GM04503 (cell line): ENCODE data around the gene PGBD5.

Experiments
- DNase-seq: peaks from one replicate; pipeline ENCODE4 v3.0.0-alpha.2; 2012; ENCODE audit warnings: low read depth

The PGBD5 gene

GRCh38 chr1:230278871-230279582 lies 147.1 kb downstream of the PGBD5 start:
- DNase-seq: no peak

GRCh38 chr1:230278376-230278775 lies 147.8 kb downstream of the PGBD5 start:
- no peak for DNase-seq

GRCh38 chr1:230277201-230278025 lies 148.7 kb downstream of the PGBD5 start:
- DNase-seq: no peak

- DNase-seq: no peak
These were observed 149.7 kb downstream of the PGBD5 start for GRCh38 chr1:230276401-230276800.

GRCh38 chr1:230274254-230274653 lies 151.9 kb downstream of the PGBD5 start:
- no peak for DNase-seq

- DNase-seq: no peak
These were observed 152.9 kb downstream of the PGBD5 start for GRCh38 chr1:230273141-230273710.

- no peak for DNase-seq
These were observed 153.6 kb downstream of the PGBD5 start for GRCh38 chr1:230272557-230272956.

- DNase-seq: no peak
These were observed 154.7 kb downstream of the PGBD5 start for GRCh38 chr1:230271300-230272035.

GRCh38 chr1:230270559-230271281 lies 155.4 kb downstream of the PGBD5 start:
- DNase-seq: no peak

- no peak for DNase-seq
These were observed 156.0 kb downstream of the PGBD5 start for GRCh38 chr1:230270185-230270558.

GRCh38 chr1:230268371-230269170 lies 157.6 kb downstream of the PGBD5 start:
- peak; percentile 10 for DNase-seq

- no peak for DNase-seq
These were observed 158.6 kb downstream of the PGBD5 start for GRCh38 chr1:230267338-230268065.

- no peak for DNase-seq
These were observed 159.7 kb downstream of the PGBD5 start for GRCh38 chr1:230266456-230266855.

- no peak for DNase-seq
These were observed 160.7 kb downstream of the PGBD5 start for GRCh38 chr1:230265200-230266115.
